Rectal smooth muscle tissue (tissue), 1 donor: Measurements from ENCODE around the gene CBLB.

ENCODE experiments used
- H3K27ac ChIP-seq: one replicate; pipeline ENCODE4 v1.7.0; 2013; ENCODE audit warnings: low read depth, low read length, inconsistent platforms
- H3K27me3 ChIP-seq: one replicate; pipeline ENCODE4 v1.7.0; 2013; ENCODE audit warnings: low read length; ENCODE audit not compliant: control insufficient read depth, insufficient read depth
- H3K36me3 ChIP-seq: one replicate; pipeline ENCODE4 v1.7.0; 2013; ENCODE audit warnings: low read length; ENCODE audit not compliant: control insufficient read depth, insufficient read depth
- H3K4me1 ChIP-seq: one replicate; pipeline ENCODE4 v1.7.0; 2013; ENCODE audit warnings: low read length; ENCODE audit not compliant: control insufficient read depth, insufficient read depth
- H3K4me3 ChIP-seq: one replicate; pipeline ENCODE4 v1.7.0; 2013; ENCODE audit warnings: low read length
- H3K9ac ChIP-seq: one replicate; pipeline ENCODE4 v1.7.0; 2013; ENCODE audit warnings: low read length

Gene CBLB

GRCh38 chr3:105786990-105787389 lies 81.8 kb downstream of the CBLB start:
- no peaks in the 10 kb centered on the region for H3K4me1 ChIP-seq
- no peaks in the 10 kb centered on the region for H3K27me3 ChIP-seq
- H3K27ac ChIP-seq = no peak overlapping the region

GRCh38 chr3:105786241-105786640 lies 82.6 kb downstream of the CBLB start:
- H3K4me1 ChIP-seq = no peaks in the 10 kb centered on the region
- no peak overlapping the region for H3K4me3 ChIP-seq
- no peak overlapping the region for H3K27ac ChIP-seq
- no peak overlapping the region for H3K9ac ChIP-seq
- H3K27me3 ChIP-seq = no peaks in the 10 kb centered on the region
- H3K36me3 ChIP-seq = no peaks in the 10 kb centered on the region

More at GRCh38 chr3:105786990-105787389, 81.8 kb downstream of the CBLB start:
- H3K36me3 ChIP-seq = no peaks in the 10 kb centered on the region
- no peak overlapping the region for H3K4me3 ChIP-seq
- no peak overlapping the region for H3K9ac ChIP-seq

DNA sequence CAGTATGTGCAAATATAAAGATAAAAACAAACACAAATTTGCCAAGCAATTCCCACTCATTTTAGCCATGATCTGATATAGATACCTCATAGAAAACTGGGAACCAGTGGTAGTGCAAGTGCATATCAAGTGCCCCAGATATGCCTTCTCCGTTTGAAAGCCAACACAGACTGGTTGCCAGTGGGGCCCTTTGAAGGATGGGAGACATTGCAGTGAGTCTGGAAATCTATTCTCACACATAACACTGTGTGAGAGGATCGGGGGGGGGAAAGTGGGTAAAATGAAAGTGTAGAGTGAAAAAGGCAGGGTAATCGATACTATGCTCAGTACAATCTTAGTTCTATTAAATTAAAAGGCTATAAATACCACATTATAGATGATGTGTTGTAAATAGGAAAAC lies 83.0 kb downstream of the CBLB start:
- Histone ChIP-seq H3K9ac (no peak overlapping the region), H3K27ac (no peak overlapping the region), H3K27me3 (no peaks in the 10 kb centered on the region), H3K36me3 (no peaks in the 10 kb centered on the region), H3K4me1 (no peaks in the 10 kb centered on the region), H3K4me3 (no peak overlapping the region)

DNA sequence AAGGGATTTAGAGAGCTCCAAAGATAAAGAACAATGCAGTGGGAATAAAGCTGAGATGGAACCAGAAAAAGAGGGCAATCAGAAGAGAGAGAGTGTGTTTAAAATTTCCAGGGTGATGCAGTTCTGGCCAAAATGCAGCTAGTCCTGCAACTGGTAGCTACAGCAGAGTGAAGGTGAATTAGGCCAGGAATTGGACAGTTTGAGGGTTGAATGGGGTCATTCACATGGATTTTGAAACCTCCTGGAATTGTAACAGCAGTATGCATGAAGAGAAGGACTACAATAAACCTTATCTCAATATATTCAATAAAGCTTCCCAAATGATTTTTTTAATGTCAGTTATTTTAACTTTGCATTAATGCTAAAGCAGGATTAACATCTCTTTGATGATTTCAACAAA lies 85.2 kb downstream of the CBLB start:
- no peak overlapping the region for H3K27ac ChIP-seq

DNA sequence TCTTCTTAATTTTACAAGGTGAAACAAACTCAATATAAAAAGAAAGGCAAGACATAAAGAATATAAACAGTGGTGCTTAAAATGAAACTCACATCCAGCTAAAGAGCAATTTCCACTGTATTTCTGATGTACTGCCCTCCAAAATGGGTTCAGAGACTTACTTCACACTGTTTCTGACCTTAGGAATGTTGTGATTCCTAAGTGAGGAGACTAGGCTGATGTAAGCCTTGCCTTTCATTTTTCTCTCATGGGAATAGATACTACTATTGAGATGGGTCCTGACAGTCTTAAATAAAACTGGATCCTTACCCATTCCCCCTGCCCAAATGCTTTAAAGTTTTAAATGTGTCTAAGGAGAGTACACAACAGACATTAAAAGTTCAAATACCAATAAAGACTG lies 86.9 kb downstream of the CBLB start:
- H3K36me3 ChIP-seq = no peaks in the 10 kb centered on the region
- no peak overlapping the region for H3K27ac ChIP-seq
- H3K27me3 ChIP-seq = no peaks in the 10 kb centered on the region

More for the DNA sequence above, 85.2 kb downstream of the CBLB start:
- Histone ChIP-seq H3K9ac (no peak overlapping the region), H3K4me3 (no peak overlapping the region), H3K4me1 (no peaks in the 10 kb centered on the region), H3K36me3 (no peaks in the 10 kb centered on the region), H3K27me3 (no peaks in the 10 kb centered on the region)

DNA sequence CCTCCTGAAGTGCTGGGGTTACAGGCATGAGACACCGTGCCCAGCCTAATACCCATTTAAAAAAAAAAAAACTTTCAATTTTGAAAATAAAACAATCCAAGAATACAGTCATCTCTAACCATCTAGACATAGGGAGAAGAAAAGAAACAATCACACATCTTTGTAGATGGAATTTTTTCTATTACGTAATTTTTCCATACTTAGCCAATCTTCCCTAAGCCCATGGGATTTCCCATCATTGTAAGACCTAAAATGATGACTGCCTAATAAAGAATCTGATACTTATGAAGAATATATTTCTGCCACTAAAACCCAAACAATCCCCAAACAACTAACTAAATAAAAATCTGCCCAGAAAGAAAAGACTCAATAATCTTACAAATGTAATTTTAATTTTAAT lies 88.7 kb downstream of the CBLB start:
- H3K36me3 ChIP-seq = no peaks in the 10 kb centered on the region
- no peaks in the 10 kb centered on the region for H3K27me3 ChIP-seq
- no peaks in the 10 kb centered on the region for H3K4me1 ChIP-seq
- H3K9ac ChIP-seq = no peak overlapping the region
- no peak overlapping the region for H3K27ac ChIP-seq
- no peak overlapping the region for H3K4me3 ChIP-seq

More for the DNA sequence above, 86.9 kb downstream of the CBLB start:
- H3K9ac ChIP-seq = no peak overlapping the region
- H3K4me1 ChIP-seq = no peaks in the 10 kb centered on the region
- H3K4me3 ChIP-seq = no peak overlapping the region

GRCh38 chr3:105775368-105775767 lies 93.4 kb downstream of the CBLB start:
- no peaks in the 10 kb centered on the region for H3K4me1 ChIP-seq

DNA sequence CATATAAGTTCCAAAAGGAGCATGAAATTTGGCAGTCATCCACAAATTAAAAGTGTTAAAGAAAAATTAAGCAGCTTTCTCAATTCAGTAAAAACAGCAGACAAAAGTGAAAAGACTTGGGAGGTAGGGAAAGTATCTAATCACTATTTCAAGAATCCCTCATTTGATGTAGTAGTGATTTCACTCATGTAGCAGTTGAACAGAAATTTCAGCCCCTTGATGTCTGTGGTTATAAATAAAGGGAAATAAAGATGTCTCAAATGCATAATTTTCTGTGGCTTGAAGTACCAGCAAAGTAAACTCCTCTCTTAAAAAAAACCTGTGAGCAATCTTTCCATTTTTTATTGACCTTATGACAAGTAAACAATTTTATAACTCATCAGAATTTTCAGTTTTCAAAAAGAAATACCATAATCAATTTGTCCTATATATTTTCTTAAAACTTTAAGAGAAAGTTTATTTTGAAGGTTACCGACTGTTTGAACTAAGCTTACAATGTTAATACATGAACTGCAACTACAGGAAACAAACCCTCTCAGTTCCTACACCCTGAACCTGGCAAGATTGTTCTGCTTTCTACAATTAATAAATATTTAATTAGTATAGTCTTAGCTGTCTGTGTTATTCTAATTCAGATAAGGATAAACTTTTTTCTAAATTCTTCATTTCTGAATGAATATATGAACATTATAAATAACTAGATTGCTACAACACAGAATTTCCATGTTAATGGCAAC lies 94.2 kb downstream of the CBLB start:
- H3K4me1 ChIP-seq = no peaks in the 10 kb centered on the region
- H3K36me3 ChIP-seq = no peaks in the 10 kb centered on the region
- no peaks in the 10 kb centered on the region for H3K27me3 ChIP-seq
- H3K27ac ChIP-seq = no peak overlapping the region
- no peak overlapping the region for H3K9ac ChIP-seq
- H3K4me3 ChIP-seq = no peak overlapping the region

More at GRCh38 chr3:105775368-105775767, 93.4 kb downstream of the CBLB start:
- Histone ChIP-seq H3K4me3 (no peak overlapping the region), H3K9ac (no peak overlapping the region), H3K27ac (no peak overlapping the region), H3K36me3 (no peaks in the 10 kb centered on the region), H3K27me3 (no peaks in the 10 kb centered on the region)

DNA sequence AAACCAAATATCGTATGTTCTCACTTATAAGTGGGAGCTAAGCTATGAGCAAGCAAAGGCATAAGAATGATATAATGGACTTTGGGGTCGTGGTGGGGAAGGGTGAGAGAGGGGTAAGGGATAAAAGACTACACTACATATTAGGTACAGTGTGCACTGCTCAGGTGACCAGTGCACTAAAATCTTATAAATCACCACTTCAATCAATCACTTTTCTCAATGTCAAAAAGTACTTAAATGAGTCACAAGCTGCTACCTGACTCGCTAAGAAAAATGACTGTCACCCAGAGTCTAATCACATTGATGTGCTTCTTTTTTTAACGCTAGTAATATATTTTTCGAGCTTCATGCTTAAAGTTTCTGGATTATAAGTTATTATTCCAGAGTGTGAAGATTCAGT lies 95.5 kb downstream of the CBLB start:
- no peaks in the 10 kb centered on the region for H3K36me3 ChIP-seq
- H3K27ac ChIP-seq = no peak overlapping the region
- no peaks in the 10 kb centered on the region for H3K4me1 ChIP-seq
- no peak overlapping the region for H3K9ac ChIP-seq
- H3K4me3 ChIP-seq = no peak overlapping the region
- H3K27me3 ChIP-seq = no peaks in the 10 kb centered on the region

GRCh38 chr3:105772635-105773034 lies 96.2 kb downstream of the CBLB start:
- H3K4me1 ChIP-seq = no peaks in the 10 kb centered on the region
- no peak overlapping the region for H3K27ac ChIP-seq
- H3K27me3 ChIP-seq = no peaks in the 10 kb centered on the region
- H3K36me3 ChIP-seq = no peaks in the 10 kb centered on the region
- H3K9ac ChIP-seq = no peak overlapping the region
- H3K4me3 ChIP-seq = no peak overlapping the region

GRCh38 chr3:105771392-105771791 lies 97.4 kb downstream of the CBLB start:
- no peak overlapping the region for H3K4me3 ChIP-seq
- no peak overlapping the region for H3K9ac ChIP-seq
- no peaks in the 10 kb centered on the region for H3K27me3 ChIP-seq
- H3K4me1 ChIP-seq = no peaks in the 10 kb centered on the region
- no peaks in the 10 kb centered on the region for H3K36me3 ChIP-seq
- no peak overlapping the region for H3K27ac ChIP-seq

DNA sequence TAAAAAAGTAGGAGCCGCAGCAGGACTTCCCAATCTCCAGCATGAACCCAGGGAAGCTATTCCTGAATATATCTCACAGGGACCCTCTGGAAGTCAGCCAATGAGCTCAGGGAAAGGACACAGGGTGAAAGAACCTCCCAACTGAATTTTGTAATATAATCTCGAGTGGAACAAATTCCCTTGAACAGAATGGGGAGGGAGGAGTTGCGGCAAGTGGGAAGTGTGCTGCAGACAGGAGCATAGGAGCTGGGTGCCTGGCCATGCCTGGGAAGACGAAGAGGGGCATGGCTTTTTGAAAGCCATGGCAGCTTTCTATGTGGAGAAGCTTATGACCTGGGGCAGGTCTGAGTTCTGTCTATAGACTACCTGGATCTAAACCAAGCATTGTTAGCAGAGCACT lies 98.4 kb downstream of the CBLB start:
- Histone ChIP-seq H3K27me3 (no peaks in the 10 kb centered on the region), H3K4me1 (no peaks in the 10 kb centered on the region), H3K36me3 (no peaks in the 10 kb centered on the region), H3K9ac (no peak overlapping the region), H3K4me3 (no peak overlapping the region), H3K27ac (no peak overlapping the region)

GRCh38 chr3:105767776-105768175 lies 101.0 kb downstream of the CBLB start:
- H3K36me3 ChIP-seq = no peaks in the 10 kb centered on the region
- no peak overlapping the region for H3K4me3 ChIP-seq
- H3K4me1 ChIP-seq = no peaks in the 10 kb centered on the region
- no peak overlapping the region for H3K9ac ChIP-seq
- no peaks in the 10 kb centered on the region for H3K27me3 ChIP-seq
- no peak overlapping the region for H3K27ac ChIP-seq
